Nephron progenitor cell (in vitro differentiated cells): ENCODE measurements around the gene EEFSEC.
A peak's percentile ranks its signal among the peaks of the same experiment; 100 is the strongest.

Experiments
- DNase-seq: peaks from one replicate; pipeline ENCODE4 v3.0.0; 2021
- H3K27ac Mint-ChIP-seq: 2 replicates; pipeline ENCODE4 v1.8.0; 2021; ENCODE audit warnings: mild to moderate bottlenecking, moderate library complexity, mixed read lengths
- H3K27me3 Mint-ChIP-seq: 2 replicates; pipeline ENCODE4 v1.8.0; 2021; ENCODE audit warnings: mild to moderate bottlenecking, low read depth, mixed read lengths; ENCODE audit not compliant: poor library complexity
- H3K36me3 Mint-ChIP-seq: 2 replicates; pipeline ENCODE4 v1.8.0; 2021; ENCODE audit warnings: low read depth, mixed read lengths
- H3K4me1 Mint-ChIP-seq: 2 replicates; pipeline ENCODE4 v1.8.0; 2021; ENCODE audit warnings: mixed read lengths
- H3K4me3 Mint-ChIP-seq: 2 replicates; pipeline ENCODE4 v1.8.0; 2021; ENCODE audit warnings: mild to moderate bottlenecking, moderate library complexity, mixed read lengths
- H3K9me3 Mint-ChIP-seq: 2 replicates; pipeline ENCODE4 v1.8.0; 2021; ENCODE audit warnings: mild to moderate bottlenecking, moderate library complexity, mixed read lengths
- TF ChIP-seq, protein P1 (sequence below): fragments of 200-600 bp; sonication (generic); IDR thresholded peaks from 2 replicates; pipeline ENCODE4 v1.5.0; 2021; ENCODE audit warnings: antibody characterized with exemption

Gene EEFSEC

DNA sequence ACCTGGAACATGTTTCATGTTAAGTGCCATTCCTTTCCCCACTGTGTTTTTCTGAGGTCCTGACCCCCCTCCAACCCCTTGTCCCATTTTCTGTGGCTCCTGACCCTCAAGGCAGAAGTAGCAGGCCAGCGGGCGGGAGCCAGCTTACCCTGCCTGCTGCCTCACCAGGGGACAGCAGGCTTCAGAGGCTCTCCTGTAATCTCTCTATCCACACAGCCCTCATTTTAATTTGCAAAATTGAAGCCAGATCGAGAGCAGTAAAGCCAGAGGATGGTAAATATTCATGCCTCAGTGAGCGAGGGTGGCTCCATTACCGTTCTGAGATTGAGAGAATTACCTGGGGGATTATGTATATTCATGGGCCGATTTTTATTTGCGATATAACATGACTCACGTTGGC, 165.8 kb downstream of the EEFSEC start:
- no peak for DNase-seq
- no peak overlapping the region for H3K4me3 Mint-ChIP-seq
- no peak overlapping the region for H3K27ac Mint-ChIP-seq
- no peaks in the 10 kb centered on the region for H3K9me3 Mint-ChIP-seq
- no peaks in the 10 kb centered on the region for H3K36me3 Mint-ChIP-seq
- peaks cover 46% of the 10 kb centered on the region for H3K4me1 Mint-ChIP-seq
- TF ChIP-seq, protein P1, sequence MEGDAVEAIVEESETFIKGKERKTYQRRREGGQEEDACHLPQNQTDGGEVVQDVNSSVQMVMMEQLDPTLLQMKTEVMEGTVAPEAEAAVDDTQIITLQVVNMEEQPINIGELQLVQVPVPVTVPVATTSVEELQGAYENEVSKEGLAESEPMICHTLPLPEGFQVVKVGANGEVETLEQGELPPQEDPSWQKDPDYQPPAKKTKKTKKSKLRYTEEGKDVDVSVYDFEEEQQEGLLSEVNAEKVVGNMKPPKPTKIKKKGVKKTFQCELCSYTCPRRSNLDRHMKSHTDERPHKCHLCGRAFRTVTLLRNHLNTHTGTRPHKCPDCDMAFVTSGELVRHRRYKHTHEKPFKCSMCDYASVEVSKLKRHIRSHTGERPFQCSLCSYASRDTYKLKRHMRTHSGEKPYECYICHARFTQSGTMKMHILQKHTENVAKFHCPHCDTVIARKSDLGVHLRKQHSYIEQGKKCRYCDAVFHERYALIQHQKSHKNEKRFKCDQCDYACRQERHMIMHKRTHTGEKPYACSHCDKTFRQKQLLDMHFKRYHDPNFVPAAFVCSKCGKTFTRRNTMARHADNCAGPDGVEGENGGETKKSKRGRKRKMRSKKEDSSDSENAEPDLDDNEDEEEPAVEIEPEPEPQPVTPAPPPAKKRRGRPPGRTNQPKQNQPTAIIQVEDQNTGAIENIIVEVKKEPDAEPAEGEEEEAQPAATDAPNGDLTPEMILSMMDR = no peak
- H3K27me3 Mint-ChIP-seq = peaks cover 9% of the 10 kb centered on the region

DNA sequence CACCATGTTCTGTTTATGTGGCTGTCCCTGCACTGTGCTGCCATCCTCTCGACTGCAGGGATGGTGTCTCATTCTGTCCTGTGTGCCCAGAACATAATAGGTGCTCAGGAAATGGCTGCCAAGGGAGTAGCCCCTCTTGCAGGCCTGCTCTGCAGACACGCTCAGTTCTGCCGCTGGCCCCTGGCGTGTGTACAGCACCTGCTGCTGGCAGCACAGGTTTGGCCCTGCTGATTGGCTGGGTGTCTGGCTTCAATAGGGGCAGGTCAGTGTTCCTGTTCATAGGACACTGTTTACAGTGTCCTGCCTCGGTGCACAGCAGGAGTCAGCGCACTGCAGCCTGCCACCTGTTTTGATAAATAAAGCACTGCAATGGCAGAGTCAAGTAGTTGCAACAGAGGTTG, 166.5 kb downstream of the EEFSEC start:
- no peaks in the 10 kb centered on the region for H3K36me3 Mint-ChIP-seq
- TF ChIP-seq, protein P1 = no peak
- H3K27me3 Mint-ChIP-seq = peaks cover 14% of the 10 kb centered on the region
- no peaks in the 10 kb centered on the region for H3K9me3 Mint-ChIP-seq
- DNase-seq = no peak
- H3K4me1 Mint-ChIP-seq = peaks cover 46% of the 10 kb centered on the region
- no peak overlapping the region for H3K4me3 Mint-ChIP-seq
- no peak overlapping the region for H3K27ac Mint-ChIP-seq

DNA sequence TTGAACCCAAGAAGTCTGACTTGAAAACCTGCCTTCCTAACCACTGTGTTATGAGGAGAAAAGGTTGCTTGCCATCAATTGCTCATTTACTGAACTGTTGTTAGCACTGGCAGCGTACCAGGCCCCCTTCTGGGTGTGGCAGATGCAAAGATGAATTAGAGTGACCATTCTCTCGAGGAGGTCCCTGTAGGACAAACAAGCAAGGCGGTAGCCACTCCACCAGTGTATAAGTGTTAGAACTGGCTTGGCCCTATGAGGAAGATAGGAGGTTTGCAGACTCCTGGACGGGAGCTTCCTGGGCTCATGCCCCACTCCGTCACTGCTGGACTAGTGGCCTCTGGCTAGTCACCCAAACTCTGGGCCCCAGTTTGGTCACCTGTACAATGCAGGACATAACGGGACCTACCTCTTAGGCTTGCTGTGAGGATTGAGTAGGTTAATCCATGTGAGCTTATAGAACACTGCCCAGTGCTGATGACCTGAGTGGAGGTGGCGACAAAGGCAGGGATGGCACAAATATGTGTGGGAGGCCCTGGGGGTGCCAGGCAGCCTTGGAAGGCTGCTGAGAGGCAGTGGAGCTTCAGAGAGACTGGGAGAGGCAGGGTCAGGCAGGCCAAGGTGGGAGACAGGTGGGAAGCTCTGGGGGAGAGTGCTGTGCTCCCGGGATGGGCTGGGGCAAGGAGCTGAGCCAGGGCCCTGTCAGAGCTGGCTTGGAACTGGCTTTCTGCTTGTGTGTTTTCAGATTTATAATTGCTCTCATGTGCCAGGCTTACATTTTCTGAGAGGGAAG, 167.5 kb downstream of the EEFSEC start:
- TF ChIP-seq, protein P1 = no peak
- peaks cover 46% of the 10 kb centered on the region for H3K4me1 Mint-ChIP-seq
- no peak overlapping the region for H3K27ac Mint-ChIP-seq
- H3K36me3 Mint-ChIP-seq = no peaks in the 10 kb centered on the region
- peak overlapping the region; percentile 24 for H3K4me3 Mint-ChIP-seq
- no peak for DNase-seq
- H3K9me3 Mint-ChIP-seq = no peaks in the 10 kb centered on the region
- H3K27me3 Mint-ChIP-seq = peaks cover 23% of the 10 kb centered on the region

DNA sequence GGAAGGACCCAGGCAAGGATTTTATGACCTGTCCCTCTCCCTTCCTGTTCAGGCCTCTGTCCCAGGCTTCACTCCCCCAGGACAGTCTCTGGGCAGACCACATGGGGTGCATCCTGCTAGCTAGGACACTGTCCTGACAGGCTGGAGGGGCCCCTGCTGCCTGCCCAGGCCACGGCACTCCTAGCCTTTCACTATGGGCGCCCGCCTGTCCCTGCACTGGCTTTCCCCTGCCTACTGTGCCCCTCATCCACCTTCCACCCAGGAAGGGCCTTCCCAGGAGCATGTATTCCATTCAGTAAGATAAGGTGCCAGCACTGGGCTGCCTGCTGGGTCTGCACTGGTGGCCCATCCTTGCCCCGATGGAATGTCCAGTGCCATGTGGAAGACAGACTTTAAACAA, 168.1 kb downstream of the EEFSEC start:
- no peak for DNase-seq
- Mint-ChIP-seq H3K4me1 (peaks cover 40% of the 10 kb centered on the region), H3K9me3 (no peaks in the 10 kb centered on the region), H3K27ac (no peak overlapping the region), H3K27me3 (peaks cover 28% of the 10 kb centered on the region), H3K36me3 (no peaks in the 10 kb centered on the region), H3K4me3 (no peak overlapping the region)
- TF ChIP-seq, protein P1 = no peak

DNA sequence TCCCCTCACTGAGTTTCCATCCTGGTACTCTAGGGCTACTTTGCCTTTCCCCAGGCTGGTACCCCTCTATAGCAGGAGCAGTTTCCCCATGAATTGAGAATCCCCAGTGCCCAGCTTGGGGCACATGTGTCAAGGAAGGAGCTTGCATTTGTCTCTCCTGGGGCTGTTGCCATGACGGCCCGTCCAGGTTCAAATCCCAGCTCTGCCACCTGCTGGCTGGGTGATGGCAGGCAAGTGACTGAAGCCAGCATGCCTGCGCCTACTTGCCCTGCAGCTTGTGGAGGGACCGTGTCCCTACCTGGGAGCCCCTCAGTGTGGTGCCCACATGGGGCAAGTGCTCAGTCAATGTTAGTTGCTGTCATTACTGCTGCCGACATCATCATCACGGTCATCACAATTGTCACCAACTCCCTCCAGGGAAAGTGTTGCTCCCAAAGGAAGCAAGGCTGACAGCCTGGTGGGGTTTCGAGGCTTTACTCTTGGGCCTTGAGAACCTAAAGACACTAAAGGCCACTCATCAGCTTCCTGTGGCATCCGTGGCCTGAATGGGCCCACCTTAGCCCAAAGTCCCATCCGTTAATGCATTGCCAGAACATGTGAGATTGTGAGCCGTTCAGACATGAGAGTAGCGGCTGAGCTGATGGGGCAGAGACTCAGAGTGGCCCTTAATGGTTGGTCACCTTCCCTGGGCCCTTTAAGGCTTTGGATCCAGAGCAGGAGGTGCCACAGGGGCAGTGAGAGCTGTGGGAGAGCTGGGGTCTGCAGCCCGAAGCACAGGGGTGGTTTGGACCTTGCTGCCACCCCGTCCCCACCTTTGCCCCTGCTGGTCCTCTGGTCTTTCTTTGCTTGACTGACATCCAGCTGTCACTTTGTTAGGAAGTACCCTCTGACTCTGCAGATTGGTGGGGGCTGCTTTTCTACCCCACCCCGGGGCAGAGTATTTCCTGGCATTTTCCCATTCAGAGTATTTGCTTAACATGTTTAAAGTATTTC, 169.0 kb downstream of the EEFSEC start:
- peaks cover 38% of the 10 kb centered on the region for H3K27me3 Mint-ChIP-seq
- DNase-seq = no peak
- H3K36me3 Mint-ChIP-seq = no peaks in the 10 kb centered on the region
- no peaks in the 10 kb centered on the region for H3K9me3 Mint-ChIP-seq
- H3K4me1 Mint-ChIP-seq = peaks cover 31% of the 10 kb centered on the region
- TF ChIP-seq, protein P1 = peak; percentile 27
- H3K4me3 Mint-ChIP-seq = no peak overlapping the region
- H3K27ac Mint-ChIP-seq = no peak overlapping the region
